Thoracic aorta (tissue), 2 donors: ENCODE results near the gene HOXC4. TPM values are rescaled to one million over a fixed set of nuclear protein-coding genes. Genes with fewer than 3 reads are reported as not detected.
"Not testable (repeated sequence)": the region's sequence is repeated elsewhere in the genome, so short reads cannot be mapped to it uniquely, and the experiment has no call there.

Experiments
- ATAC-seq: fragments of 150-250 bp; one replicate; pipeline ENCODE4 v1.8.0; 2017; ENCODE audit warnings: low read depth; ENCODE audit not compliant: insufficient number of reproducible peaks, low FRiP score
- DNase-seq: peaks from one replicate; pipeline ENCODE4 v3.0.0-alpha.2; 2020; ENCODE audit warnings: low spot score
- H3K27ac ChIP-seq, 2 donors: fragments of 200-600 bp; sonication (generic); 1 replicate in 1 of 2; 2 replicates in 1 of 2; pipeline ENCODE4 v1.5.1; 2016; ENCODE audit warnings: mild to moderate bottlenecking in 2 of 2, moderate library complexity in 2 of 2
- H3K27me3 ChIP-seq: fragments of 200-600 bp; sonication (generic); replicated peaks from 2 replicates; pipeline ENCODE4 v1.6.0; 2016; ENCODE audit warnings: mild to moderate bottlenecking; ENCODE audit not compliant: insufficient read depth
- H3K36me3 ChIP-seq: fragments of 200-600 bp; sonication (generic); one replicate; pipeline ENCODE4 v1.5.1; 2016
- H3K4me1 ChIP-seq, 2 donors: fragments of 200-600 bp; sonication (generic); 1 replicate in 1 of 2; 2 replicates in 1 of 2; pipeline versions ENCODE4 v1.5.1 to v1.6.0; 2016; ENCODE audit warnings: low read depth in 2 of 2, mild to moderate bottlenecking in 1 of 2; ENCODE audit not compliant: control insufficient read depth in 1 of 2
- H3K4me3 ChIP-seq: fragments of 200-600 bp; sonication (generic); 2 replicates; pipeline ENCODE4 v1.5.1; 2016; ENCODE audit warnings: mild to moderate bottlenecking
- H3K9me3 ChIP-seq: fragments of 200-600 bp; sonication (generic); 2 replicates; pipeline ENCODE4 v1.5.1; 2016
- total RNA-seq, 2 donors: library from RNA; depleted of rRNA; stranded (reverse); fragments of >200 nt; gene quantifications; one replicate each; pipeline versions ENCODE4 v1.1.0 to v1.2.3, GENCODE V29; 2016
- TF ChIP-seq, protein P1 (sequence below): fragments of 200-600 bp; sonication (generic); IDR thresholded peaks from one replicate; pipeline ENCODE4 v1.5.1; 2019; ENCODE audit warnings: antibody characterized with exemption

HOXC4 gene
- total RNA-seq, 2 donors from 2014 or later: 1.2 TPM; not detected in 1

DNA sequence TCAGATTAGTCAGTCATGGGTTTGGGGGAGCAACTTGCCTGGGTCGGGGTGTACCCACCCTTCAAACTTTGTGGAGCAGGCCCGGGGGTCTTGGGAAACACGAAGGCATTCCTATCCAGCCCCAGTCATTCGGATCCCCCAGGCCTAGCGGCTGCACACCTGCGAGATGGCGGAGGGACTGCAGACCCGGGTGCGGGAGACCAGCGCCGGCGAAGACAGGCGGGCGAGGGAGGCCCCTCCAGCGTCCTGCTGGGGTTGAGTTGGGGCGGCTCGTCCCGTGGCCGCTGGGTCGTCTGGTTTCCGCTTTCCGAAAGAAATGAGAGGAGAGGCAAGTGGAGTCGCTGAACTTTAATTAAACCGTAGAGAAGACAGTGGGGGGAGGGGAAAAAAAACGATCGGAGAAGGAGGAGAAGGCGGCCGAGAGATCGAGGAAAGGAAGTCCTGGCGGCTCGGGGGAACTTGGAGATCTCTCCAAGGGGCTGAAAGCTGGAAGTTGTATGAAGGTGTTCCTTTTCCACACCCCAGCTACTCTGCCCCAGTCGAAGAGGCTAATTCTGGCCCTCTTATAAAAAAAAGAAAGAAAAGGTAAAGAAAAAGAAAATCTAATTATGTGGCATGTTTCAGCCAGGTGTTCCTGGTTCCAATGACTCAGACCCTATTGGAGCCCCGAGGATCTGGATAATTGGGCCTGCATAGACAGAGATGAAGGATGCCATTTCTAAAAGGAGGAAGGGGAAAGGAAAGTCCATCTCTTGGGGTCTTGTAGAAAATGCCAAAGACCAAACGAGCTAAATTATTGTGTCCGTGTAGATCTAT lies 28.2 kb downstream of the HOXC4 start:
- H3K27ac ChIP-seq: peak overlapping the region in 1 of 2 donors; percentile 21
- H3K4me3 ChIP-seq: peak overlapping the region; percentile 54
- H3K36me3 ChIP-seq, ATAC-seq, H3K9me3 ChIP-seq, DNase-seq, H3K4me1 ChIP-seq, H3K27me3 ChIP-seq: not testable (repeated sequence)

DNA sequence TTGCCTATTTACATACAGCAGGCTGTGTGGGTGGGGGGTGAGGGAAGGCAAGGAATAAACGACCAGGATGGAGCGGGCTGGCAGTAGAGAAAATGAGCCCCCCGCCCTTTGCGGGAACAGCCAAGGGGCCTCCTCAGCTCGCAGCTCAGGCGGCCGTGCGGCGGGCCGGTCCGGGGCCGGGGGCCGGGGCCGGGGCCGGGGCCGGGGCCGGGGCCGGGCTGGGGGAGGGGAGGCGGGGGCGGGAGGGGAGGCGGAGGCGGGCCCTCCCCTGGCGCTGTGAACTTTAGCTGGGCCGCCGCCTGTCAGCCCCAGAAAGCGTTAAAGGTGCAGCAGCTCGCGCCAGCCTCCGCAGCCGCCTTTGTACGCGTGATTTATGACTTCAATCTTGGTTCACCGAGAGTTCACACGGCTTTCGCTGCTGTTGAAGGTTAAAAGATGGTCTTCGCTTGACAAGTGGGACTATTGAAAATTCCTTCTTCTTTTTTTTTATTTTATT lies 28.8 kb downstream of the HOXC4 start:
- ATAC-seq (no peak), DNase-seq (no peak)
- H3K27ac ChIP-seq: no peak overlapping the region
- H3K4me1 ChIP-seq: no peaks in the 10 kb centered on the region
- no peaks in the 10 kb centered on the region for H3K36me3 ChIP-seq
- no peaks in the 10 kb centered on the region for H3K27me3 ChIP-seq
- no peaks in the 10 kb centered on the region for H3K9me3 ChIP-seq
- H3K4me3 ChIP-seq: peak overlapping the region; percentile 54
- TF ChIP-seq, protein P1, sequence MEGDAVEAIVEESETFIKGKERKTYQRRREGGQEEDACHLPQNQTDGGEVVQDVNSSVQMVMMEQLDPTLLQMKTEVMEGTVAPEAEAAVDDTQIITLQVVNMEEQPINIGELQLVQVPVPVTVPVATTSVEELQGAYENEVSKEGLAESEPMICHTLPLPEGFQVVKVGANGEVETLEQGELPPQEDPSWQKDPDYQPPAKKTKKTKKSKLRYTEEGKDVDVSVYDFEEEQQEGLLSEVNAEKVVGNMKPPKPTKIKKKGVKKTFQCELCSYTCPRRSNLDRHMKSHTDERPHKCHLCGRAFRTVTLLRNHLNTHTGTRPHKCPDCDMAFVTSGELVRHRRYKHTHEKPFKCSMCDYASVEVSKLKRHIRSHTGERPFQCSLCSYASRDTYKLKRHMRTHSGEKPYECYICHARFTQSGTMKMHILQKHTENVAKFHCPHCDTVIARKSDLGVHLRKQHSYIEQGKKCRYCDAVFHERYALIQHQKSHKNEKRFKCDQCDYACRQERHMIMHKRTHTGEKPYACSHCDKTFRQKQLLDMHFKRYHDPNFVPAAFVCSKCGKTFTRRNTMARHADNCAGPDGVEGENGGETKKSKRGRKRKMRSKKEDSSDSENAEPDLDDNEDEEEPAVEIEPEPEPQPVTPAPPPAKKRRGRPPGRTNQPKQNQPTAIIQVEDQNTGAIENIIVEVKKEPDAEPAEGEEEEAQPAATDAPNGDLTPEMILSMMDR: no peak

DNA sequence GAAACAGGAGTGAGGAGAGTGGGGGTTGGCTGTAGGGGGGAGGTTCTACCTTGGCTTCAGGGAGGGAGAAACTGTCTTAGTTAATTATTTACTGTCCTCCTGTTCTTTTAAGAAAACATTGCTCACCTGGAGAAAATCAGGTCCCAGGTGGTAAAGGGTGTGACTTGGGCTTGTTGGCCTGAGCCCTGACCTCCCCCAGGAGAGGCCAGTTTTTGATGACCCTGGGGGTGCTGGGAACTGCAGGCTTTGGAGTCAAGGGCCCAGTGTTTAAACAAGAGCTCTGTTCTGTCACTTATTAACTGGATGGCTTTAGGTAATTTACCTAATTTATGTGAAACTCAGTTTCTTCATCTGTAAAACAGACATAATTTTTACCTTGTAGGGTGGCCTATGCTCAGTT lies 34.4 kb downstream of the HOXC4 start:
- not testable (repeated sequence) for H3K4me3 ChIP-seq, ATAC-seq, H3K9me3 ChIP-seq, H3K27ac ChIP-seq, H3K27me3 ChIP-seq, H3K4me1 ChIP-seq, DNase-seq, H3K36me3 ChIP-seq

DNA sequence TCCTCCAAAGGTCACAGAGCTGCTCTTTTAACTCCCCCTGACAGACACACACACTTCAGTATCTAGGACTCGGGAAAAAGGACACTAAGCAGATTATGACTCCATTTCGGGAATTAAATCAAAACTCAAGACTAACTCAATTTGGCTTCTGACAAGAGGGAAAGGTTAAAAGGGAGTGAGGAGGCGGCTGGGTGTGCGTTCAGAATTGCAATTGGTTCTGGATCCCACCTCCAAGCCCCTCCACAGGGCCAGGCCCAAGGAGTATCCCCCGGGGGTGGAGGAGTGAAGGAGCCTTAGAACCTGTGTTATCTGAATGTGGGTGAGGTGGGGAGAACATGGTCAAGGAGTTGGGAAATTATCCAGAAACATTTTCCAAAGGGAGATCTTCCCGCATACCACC lies 35.8 kb downstream of the HOXC4 start:
- not testable (repeated sequence) for DNase-seq, H3K27me3 ChIP-seq, ATAC-seq, H3K4me1 ChIP-seq, H3K4me3 ChIP-seq, H3K9me3 ChIP-seq, H3K36me3 ChIP-seq, H3K27ac ChIP-seq

DNA sequence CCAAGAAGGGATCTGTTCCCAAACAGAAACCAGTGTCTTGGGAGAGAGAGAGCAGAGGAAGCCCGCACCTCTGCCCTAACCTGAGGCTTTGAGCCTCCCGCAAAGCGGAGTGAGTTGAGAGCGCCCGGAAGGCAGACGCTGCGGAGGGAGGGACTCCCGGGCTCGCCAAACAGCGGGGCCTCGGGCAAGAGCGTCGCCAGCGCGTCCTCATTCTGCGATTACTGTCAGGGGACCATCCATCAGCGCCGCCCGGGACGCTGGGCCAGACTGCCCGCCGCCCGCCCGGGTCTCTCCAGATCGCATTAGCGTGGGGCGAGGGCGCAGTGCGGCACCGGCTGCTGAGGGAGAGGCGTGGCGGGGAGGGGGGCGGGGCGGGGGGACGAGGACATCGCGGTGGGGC lies 36.7 kb downstream of the HOXC4 start:
- H3K36me3 ChIP-seq, H3K4me1 ChIP-seq, ATAC-seq, H3K27me3 ChIP-seq, H3K27ac ChIP-seq, DNase-seq, H3K9me3 ChIP-seq: not testable (repeated sequence)
- H3K4me3 ChIP-seq: peak overlapping the region; percentile 50

DNA sequence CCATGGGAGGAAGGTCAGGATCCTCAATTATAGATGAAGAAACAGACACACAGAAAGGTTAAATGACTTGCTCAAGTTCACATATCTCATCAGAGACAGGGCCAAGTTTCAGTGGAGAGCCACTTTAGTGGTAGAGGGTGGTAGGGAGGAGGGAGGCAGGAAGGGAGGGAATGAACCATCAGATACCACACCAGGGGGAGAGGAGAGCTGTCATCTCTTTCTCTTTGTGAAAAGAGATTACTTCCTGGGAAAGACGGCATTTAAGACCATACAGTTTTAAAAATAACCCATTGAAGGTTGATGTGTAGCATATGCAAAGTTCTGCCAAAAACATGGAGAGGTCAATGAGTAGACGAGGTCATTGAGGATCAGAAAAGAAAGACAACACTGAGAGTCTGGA lies 39.3 kb downstream of the HOXC4 start:
- ATAC-seq, H3K27me3 ChIP-seq, H3K9me3 ChIP-seq, H3K36me3 ChIP-seq, H3K4me1 ChIP-seq, DNase-seq, H3K4me3 ChIP-seq, H3K27ac ChIP-seq: not testable (repeated sequence)

DNA sequence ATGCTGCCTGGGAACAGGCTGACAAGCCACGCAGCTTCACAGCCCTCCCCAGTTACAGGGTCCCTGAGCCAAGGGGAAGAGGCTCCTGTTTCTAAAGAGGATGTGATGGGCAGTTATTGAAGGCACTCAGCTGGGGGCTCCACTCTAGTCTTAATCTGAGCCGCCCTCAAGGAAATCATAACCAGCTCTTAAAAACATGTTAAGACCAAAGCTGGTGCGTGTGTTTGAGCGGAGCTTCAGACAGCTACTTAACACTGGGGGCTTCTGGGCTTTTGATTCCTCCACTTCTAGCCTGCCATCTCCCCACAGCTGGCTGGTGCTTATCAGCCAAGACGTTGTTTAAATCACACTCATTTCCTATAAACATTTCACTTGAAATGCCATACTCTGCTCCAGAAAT lies 42.3 kb downstream of the HOXC4 start:
- not testable (repeated sequence) for H3K4me1 ChIP-seq, H3K4me3 ChIP-seq, ATAC-seq, H3K27me3 ChIP-seq, H3K9me3 ChIP-seq, DNase-seq, H3K36me3 ChIP-seq, H3K27ac ChIP-seq

DNA sequence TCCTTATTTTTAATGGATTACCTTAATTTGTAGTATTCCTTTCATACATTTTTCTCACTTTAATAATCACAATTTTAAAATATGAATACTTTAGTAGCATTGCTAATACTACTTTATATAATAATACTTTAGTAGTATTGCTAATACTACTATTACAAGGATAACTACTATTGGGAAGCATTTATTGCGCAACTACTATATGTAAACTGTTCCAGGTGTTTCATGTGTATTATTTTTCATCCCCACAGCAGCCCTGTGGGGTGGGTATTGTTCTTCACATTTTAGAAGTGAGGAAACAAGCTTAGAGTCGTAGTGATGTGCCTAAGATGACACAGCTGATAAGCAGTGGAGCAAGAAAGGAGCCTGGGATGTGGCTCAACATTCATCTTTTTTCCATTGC lies 45.0 kb downstream of the HOXC4 start:
- ATAC-seq, H3K36me3 ChIP-seq, H3K4me1 ChIP-seq, H3K9me3 ChIP-seq, H3K27ac ChIP-seq, H3K27me3 ChIP-seq, DNase-seq, H3K4me3 ChIP-seq: not testable (repeated sequence)

DNA sequence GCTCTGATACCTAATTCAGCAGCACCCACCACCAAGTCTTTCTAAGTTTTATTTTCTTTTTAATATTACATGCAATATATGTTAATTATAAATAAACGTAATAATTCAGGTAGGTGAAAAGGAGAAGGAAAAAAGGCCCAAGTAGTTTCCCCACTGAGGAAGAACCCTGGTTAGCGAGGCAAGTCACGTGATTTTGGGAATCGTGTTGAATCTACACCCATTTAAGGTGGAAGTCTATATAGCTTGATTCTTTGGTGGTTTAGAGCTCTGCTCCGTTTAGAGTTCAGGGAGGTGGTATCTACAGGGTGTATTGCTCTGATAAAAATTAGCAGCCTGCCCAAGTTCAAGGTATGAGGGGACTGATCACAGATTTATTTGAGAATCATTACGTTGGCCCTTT lies 47.0 kb downstream of the HOXC4 start:
- DNase-seq, H3K4me3 ChIP-seq, H3K4me1 ChIP-seq, H3K27ac ChIP-seq, ATAC-seq, H3K36me3 ChIP-seq, H3K27me3 ChIP-seq, H3K9me3 ChIP-seq: not testable (repeated sequence)

DNA sequence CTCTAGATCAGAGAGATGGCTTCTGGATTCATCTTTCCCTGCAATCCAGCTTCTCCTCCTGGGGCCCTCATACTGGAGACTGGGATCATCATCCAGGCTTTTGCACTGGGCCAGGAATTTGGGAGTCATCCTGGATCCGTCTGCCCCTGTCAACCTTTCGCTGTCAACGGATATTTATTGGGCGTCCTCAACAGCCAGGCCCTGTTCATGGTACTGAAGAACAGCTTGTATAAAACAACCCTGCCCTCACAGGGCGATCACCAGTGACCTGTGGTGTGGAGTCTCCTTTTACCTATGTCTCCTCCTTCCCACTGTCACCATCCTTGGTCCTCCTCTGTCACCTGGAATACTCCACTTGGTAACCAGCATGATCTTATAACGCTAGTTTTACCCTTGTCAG lies 48.6 kb downstream of the HOXC4 start:
- H3K4me1 ChIP-seq, H3K27me3 ChIP-seq, DNase-seq, ATAC-seq, H3K27ac ChIP-seq, H3K9me3 ChIP-seq, H3K4me3 ChIP-seq, H3K36me3 ChIP-seq: not testable (repeated sequence)

DNA sequence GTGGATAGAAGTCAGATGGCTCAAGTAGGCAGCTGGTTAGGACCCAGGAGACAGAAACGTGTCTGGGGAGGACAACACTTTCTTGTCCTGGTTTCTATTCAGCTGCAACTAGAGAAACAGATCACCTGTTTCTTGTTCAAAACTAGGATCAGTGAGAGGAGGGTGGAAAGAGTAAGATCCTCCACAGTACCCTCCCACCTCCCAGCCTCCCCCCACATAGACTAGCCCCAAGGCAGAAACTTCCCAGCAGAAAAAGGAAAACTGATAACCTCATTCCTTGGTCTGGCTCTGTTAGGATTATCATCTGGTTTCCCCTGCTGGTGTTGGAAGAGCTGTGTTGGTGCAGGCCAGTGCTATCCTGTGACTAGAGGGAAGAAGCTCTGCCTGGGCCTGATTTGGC lies 50.2 kb downstream of the HOXC4 start:
- H3K4me3 ChIP-seq, H3K36me3 ChIP-seq, H3K4me1 ChIP-seq, ATAC-seq, H3K27me3 ChIP-seq, DNase-seq, H3K27ac ChIP-seq, H3K9me3 ChIP-seq: not testable (repeated sequence)
